GM23338 (cell line): Measurements from ENCODE around the gene TAP1.
"Not testable (repeated sequence)": the region's sequence is repeated elsewhere in the genome, so short reads cannot be mapped to it uniquely, and the experiment has no call there.

Experiments
- CREB1 ChIP-seq: fragments of 250-450 bp; sonication (Bioruptor Pico); IDR thresholded peaks from 2 replicates; pipeline ENCODE4 v1.5.0; 2020; ENCODE audit warnings: low read depth, mild to moderate bottlenecking, moderate library complexity
- CTCF ChIP-seq, 2 experiments: fragments of 200-600 bp in 1 of 2; sonication (generic) in 1 of 2; conservative IDR thresholded peaks; 2 replicates each; pipeline versions ENCODE4 v1.5.1 to v1.6.1; 2016 to 2017; ENCODE audit warnings: antibody characterized with exemption in 2 of 2, low read depth in 2 of 2, mild to moderate bottlenecking in 2 of 2, moderate library complexity in 1 of 2
- ETS1 ChIP-seq: IDR thresholded peaks from 2 replicates; pipeline ENCODE4 v1.6.1; 2016; ENCODE audit warnings: antibody characterized with exemption
- EZH2 ChIP-seq: fragments of 200-600 bp; sonication (generic); IDR thresholded peaks from one replicate; pipeline ENCODE4 v1.8.0; 2017; ENCODE audit warnings: antibody characterized with exemption, mild to moderate bottlenecking, low read depth; ENCODE audit not compliant: unreplicated experiment
- EZH2phosphoT487 ChIP-seq: fragments of 200-600 bp; sonication (generic); IDR thresholded peaks from one replicate; pipeline ENCODE4 v1.8.1; 2018; ENCODE audit warnings: antibody characterized with exemption; ENCODE audit not compliant: unreplicated experiment
- JUNB ChIP-seq: IDR thresholded peaks from one replicate; pipeline ENCODE4 v1.6.1; 2016; ENCODE audit warnings: antibody characterized with exemption; ENCODE audit not compliant: unreplicated experiment
- POLR2AphosphoS5 ChIP-seq: IDR thresholded peaks from 2 replicates; pipeline ENCODE4 v1.6.1; 2016; ENCODE audit warnings: antibody characterized with exemption, low read depth
- REST ChIP-seq: IDR thresholded peaks from one replicate; pipeline ENCODE4 v1.6.1; 2018; ENCODE audit warnings: antibody characterized with exemption; ENCODE audit not compliant: unreplicated experiment

- TF ChIP-seq CTCF (conservative IDR thresholded peaks at IDR 0.05; ENCODE audit: low read depth in 2 of 2); EZH2phosphoT487; POLR2AphosphoS5; REST; EZH2; ETS1; CREB1 (CRISPR knock-in tag); JUNB: not testable (repeated sequence)
These were observed 20.4 kb upstream of the TAP1 start for GRCh38 chr6:32873947-32874346.
